Suprapubic skin (tissue), 4 donors: ENCODE data around the gene HEPACAM. TPM values are rescaled to one million over a fixed set of nuclear protein-coding genes. Genes with fewer than 3 reads are reported as not detected.
A peak's percentile ranks its signal among the peaks of the same experiment; 100 is the strongest.

Source experiments
- DNase-seq, 2 donors: peaks; one replicate each; pipeline ENCODE4 v3.0.0-alpha.2; 2019; ENCODE audit warnings: low spot score in 2 of 2
- H3K27ac ChIP-seq: fragments of 200-600 bp; sonication (generic); one replicate; pipeline ENCODE4 v1.5.1; 2019
- H3K27me3 ChIP-seq: fragments of 200-600 bp; sonication (generic); one replicate; pipeline ENCODE4 v1.5.1; 2019
- H3K36me3 ChIP-seq: fragments of 200-600 bp; sonication (generic); one replicate; pipeline ENCODE4 v1.5.1; 2019
- H3K4me1 ChIP-seq: fragments of 200-600 bp; sonication (generic); one replicate; pipeline ENCODE4 v1.5.1; 2019
- H3K4me3 ChIP-seq: fragments of 200-600 bp; sonication (generic); one replicate; pipeline ENCODE4 v1.5.1; 2019; ENCODE audit warnings: mild to moderate bottlenecking
- H3K9me3 ChIP-seq: fragments of 200-600 bp; sonication (generic); one replicate; pipeline ENCODE4 v1.5.1; 2019
- EP300 ChIP-seq: sonication (generic); formaldehyde crosslinking; IDR thresholded peaks from one replicate; pipeline ENCODE4 v1.6.1; 2017; ENCODE audit warnings: antibody characterized with exemption
- POLR2A ChIP-seq, 2 donors: fragments of 450-650 bp; IDR thresholded peaks; one replicate each; pipeline ENCODE4 v1.6.1; 2017; ENCODE audit warnings: antibody characterized with exemption in 2 of 2, mild to moderate bottlenecking in 2 of 2, moderate library complexity in 2 of 2
- POLR2AphosphoS5 ChIP-seq, 3 donors: sonication (generic); formaldehyde crosslinking; IDR thresholded peaks; one replicate each; pipeline ENCODE4 v1.6.1; 2017; ENCODE audit warnings: antibody characterized with exemption in 3 of 3
- WGBS: methylation state at CpG from one replicate; pipeline ENCODE4 v1.1.5; 2018; 5-methylcytosine and 5-hydroxymethylcytosine counted together
- total RNA-seq, 4 donors: library from RNA; depleted of rRNA; stranded (reverse); fragments of >200 nt; gene quantifications; one replicate each; pipeline ENCODE4 v1.1.0, GENCODE V29; 2016
- TF ChIP-seq, protein P1 (sequence below), 2 donors: fragments of 200-600 bp in 1 of 2; fragments of 450-650 bp in 1 of 2; sonication (generic) in 1 of 2; IDR thresholded peaks; one replicate each; pipeline ENCODE4 v1.5.1; 2016 to 2019; ENCODE audit warnings: antibody characterized with exemption in 2 of 2, mild to moderate bottlenecking in 1 of 2, moderate library complexity in 1 of 2

The HEPACAM gene
- total RNA-seq, 4 donors from 2014 or later = 0.72 to 1.4 (median 0.89) TPM; not detected in 1

DNA sequence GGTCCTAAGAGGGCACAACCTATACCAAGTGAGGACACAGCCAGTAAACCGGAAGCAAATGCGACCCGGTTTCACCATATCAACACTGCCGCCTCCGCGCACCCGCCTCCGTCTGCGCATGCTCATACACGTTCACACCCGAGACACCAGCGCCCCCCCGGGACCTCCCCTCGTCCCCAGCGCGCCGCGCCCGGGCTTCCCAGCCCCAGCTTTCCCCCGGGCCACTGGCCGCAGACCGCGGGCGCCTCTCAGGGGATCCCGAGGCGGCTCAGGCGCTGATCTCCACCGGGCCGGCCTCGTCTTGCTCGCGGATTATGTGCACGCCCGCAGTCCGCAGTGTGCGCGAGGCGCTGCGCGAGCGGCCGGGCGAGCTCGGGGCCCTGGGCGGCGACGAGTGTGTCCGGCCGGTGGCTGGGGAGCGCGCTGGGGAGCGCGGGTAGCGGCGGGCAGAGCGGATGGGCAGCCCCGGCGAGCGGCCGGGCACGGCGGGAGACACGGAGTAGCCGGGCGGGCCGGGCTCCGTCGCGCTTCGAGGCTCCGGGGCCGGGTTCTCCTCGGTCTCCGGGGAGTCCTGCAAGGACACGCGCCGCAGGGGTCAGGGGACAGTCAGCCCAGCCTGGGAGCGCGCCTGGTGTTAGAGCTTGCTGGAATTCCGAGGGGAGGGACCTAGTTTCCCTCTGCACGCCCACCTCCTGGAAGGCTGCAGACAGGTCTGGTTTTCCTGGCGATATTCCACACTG, 14.8 kb downstream of the HEPACAM start:
- 12% methylated on average over 28 of the region's 82 CpGs for WGBS
- no peaks in the 10 kb centered on the region for H3K9me3 ChIP-seq
- peaks cover 5% of the 10 kb centered on the region for H3K27me3 ChIP-seq
- no peaks in the 10 kb centered on the region for H3K36me3 ChIP-seq
- H3K4me3 ChIP-seq = peak overlapping the region; percentile 52
- peaks cover 8% of the 10 kb centered on the region for H3K4me1 ChIP-seq
- DNase-seq = peak; percentile 82 to 85
- no peak for TF ChIP-seq POLR2AphosphoS5 (IDR thresholded peaks at IDR 0.05)
- TF ChIP-seq EP300 = no peak
- TF ChIP-seq, protein P1, sequence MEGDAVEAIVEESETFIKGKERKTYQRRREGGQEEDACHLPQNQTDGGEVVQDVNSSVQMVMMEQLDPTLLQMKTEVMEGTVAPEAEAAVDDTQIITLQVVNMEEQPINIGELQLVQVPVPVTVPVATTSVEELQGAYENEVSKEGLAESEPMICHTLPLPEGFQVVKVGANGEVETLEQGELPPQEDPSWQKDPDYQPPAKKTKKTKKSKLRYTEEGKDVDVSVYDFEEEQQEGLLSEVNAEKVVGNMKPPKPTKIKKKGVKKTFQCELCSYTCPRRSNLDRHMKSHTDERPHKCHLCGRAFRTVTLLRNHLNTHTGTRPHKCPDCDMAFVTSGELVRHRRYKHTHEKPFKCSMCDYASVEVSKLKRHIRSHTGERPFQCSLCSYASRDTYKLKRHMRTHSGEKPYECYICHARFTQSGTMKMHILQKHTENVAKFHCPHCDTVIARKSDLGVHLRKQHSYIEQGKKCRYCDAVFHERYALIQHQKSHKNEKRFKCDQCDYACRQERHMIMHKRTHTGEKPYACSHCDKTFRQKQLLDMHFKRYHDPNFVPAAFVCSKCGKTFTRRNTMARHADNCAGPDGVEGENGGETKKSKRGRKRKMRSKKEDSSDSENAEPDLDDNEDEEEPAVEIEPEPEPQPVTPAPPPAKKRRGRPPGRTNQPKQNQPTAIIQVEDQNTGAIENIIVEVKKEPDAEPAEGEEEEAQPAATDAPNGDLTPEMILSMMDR (IDR thresholded peaks at IDR 0.05) = no peak
- TF ChIP-seq POLR2A (IDR thresholded peaks at IDR 0.05) = no peak
- H3K27ac ChIP-seq = peak overlapping the region; percentile 59

GRCh38 chr11:124920356-124920755, 15.5 kb downstream of the HEPACAM start:
- Histone ChIP-seq H3K4me1 (peaks cover 8% of the 10 kb centered on the region), H3K9me3 (no peaks in the 10 kb centered on the region), H3K36me3 (no peaks in the 10 kb centered on the region), H3K27me3 (peaks cover 5% of the 10 kb centered on the region), H3K4me3 (peak overlapping the region; percentile 52), H3K27ac (no peak overlapping the region)
- 83% methylated on average over 5 of the region's 5 CpGs for WGBS
- peak in 1 of 2 donors; percentile 34 for DNase-seq
- TF ChIP-seq EP300 (no peak), POLR2A (IDR thresholded peaks at IDR 0.05) (no peak), POLR2AphosphoS5 (IDR thresholded peaks at IDR 0.05) (no peak)

GRCh38 chr11:124919898-124920297, 15.9 kb downstream of the HEPACAM start:
- TF ChIP-seq POLR2A (IDR thresholded peaks at IDR 0.05) (no peak), EP300 (no peak), POLR2AphosphoS5 (IDR thresholded peaks at IDR 0.05) (no peak)
- TF ChIP-seq, protein P1 (IDR thresholded peaks at IDR 0.05) = no peak
- peak in 1 of 2 donors; percentile 24 for DNase-seq
- H3K36me3 ChIP-seq = no peaks in the 10 kb centered on the region
- no peak overlapping the region for H3K27ac ChIP-seq
- H3K9me3 ChIP-seq = no peaks in the 10 kb centered on the region
- H3K4me1 ChIP-seq = peaks cover 8% of the 10 kb centered on the region
- H3K4me3 ChIP-seq = no peak overlapping the region
- H3K27me3 ChIP-seq = peaks cover 5% of the 10 kb centered on the region
- 89% methylated on average over 2 of the region's 2 CpGs for WGBS

DNA sequence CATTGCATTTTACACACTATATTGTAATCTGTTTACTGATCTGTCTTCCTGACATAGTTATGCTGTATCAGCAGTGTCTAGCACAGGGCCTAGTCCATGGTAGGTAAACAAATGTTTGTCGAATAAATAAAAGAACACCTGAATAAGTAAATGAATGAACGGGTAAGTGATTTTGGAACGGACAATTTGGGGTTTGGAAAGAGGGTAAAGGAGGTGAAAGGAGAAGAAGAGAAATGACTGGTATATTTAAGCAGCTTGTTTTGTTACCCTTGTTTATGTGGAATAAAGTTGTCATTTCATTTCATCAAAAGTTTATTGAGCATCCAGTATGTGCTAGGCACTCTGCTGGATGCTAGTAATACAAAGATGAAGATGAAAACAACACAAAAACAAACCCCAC, 16.9 kb downstream of the HEPACAM start, which contains the start of gene HEPN1:
HEPN1 (plus strand) TSS at position 301 of the 400 bp plus-strand sequence.
- H3K27me3 ChIP-seq = peaks cover 5% of the 10 kb centered on the region
- peaks cover 8% of the 10 kb centered on the region for H3K4me1 ChIP-seq
- H3K4me3 ChIP-seq = no peak within 1 kb of the TSS
- H3K36me3 ChIP-seq = no peaks in the 10 kb centered on the region
- H3K27ac ChIP-seq = no peak within 1 kb of the TSS
- 92% methylated on average over 3 of the region's 3 CpGs for WGBS
- no peaks in the 10 kb centered on the region for H3K9me3 ChIP-seq
- DNase-seq = no peak
- TF ChIP-seq, protein P1 (IDR thresholded peaks at IDR 0.05) = no peak
- TF ChIP-seq POLR2A (IDR thresholded peaks at IDR 0.05) (no peak), POLR2AphosphoS5 (IDR thresholded peaks at IDR 0.05) (no peak), EP300 (no peak)

DNA sequence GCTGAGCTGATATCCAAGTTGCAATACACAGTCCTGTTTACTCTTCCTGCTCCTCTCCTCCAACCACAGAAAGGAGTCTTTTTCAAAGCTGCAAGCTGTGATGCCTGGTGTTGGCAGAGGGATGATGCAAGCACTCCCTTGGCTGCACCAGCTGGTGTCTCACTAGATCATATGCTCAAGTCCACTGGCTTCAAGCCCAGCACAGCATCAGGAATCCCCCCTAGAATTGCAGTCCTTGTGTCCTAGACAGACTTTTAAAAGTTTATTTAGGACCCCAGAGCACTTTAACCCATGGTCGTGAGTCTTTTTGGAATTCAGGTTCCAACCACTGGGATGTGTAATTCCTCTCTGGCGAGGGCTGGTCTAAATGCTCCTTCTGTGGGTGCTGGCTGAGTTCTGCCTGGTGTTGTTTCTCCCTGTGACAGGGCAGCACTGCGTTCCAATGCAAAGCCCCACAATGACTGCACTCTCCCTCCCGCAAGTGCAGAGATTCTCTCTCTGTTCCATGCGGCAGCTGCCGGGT, 18.7 kb downstream of the HEPACAM start:
- H3K27me3 ChIP-seq = peaks cover 3% of the 10 kb centered on the region
- no peaks in the 10 kb centered on the region for H3K9me3 ChIP-seq
- WGBS = 85% methylated on average over 6 of the region's 6 CpGs
- no peak overlapping the region for H3K4me3 ChIP-seq
- TF ChIP-seq, protein P1 (IDR thresholded peaks at IDR 0.05) = no peak
- TF ChIP-seq POLR2A (IDR thresholded peaks at IDR 0.05) (no peak), POLR2AphosphoS5 (IDR thresholded peaks at IDR 0.05) (no peak), EP300 (no peak)
- no peak overlapping the region for H3K27ac ChIP-seq
- no peak for DNase-seq
- peaks cover 8% of the 10 kb centered on the region for H3K4me1 ChIP-seq
- H3K36me3 ChIP-seq = no peaks in the 10 kb centered on the region
